HepG2 (cell line): Measurements from ENCODE around the gene ZP2. TPM values are rescaled to one million over a fixed set of nuclear protein-coding genes. Genes with fewer than 3 reads are reported as not detected.

Experiments
- CHD4 ChIP-seq: fragments of 200-600 bp; sonication (generic); IDR thresholded peaks from 2 replicates; pipeline ENCODE4 v1.7.0; 2017; ENCODE audit warnings: mild to moderate bottlenecking, low read length, borderline replicate concordance
- ERF ChIP-seq: IDR thresholded peaks from 2 replicates; pipeline ENCODE4 v1.6.1; 2018; ENCODE audit warnings: missing biosample characterization, missing genetic modification reagents
- FOXP4 ChIP-seq: sonication (generic); formaldehyde crosslinking; IDR thresholded peaks from 2 replicates; pipeline ENCODE4 v1.4.0; 2020; ENCODE audit warnings: missing genetic modification reagents
- HIVEP1 ChIP-seq: sonication (generic); formaldehyde crosslinking; IDR thresholded peaks from 2 replicates; pipeline ENCODE4 v1.4.0; 2020; ENCODE audit warnings: mild to moderate bottlenecking, missing genetic modification reagents
- HNF1A ChIP-seq, 2 experiments: sonication (generic) in 1 of 2; formaldehyde crosslinking in 1 of 2; IDR thresholded peaks; 2 replicates each; pipeline versions ENCODE4 v1.4.0 to v1.6.1; 2016 to 2020; ENCODE audit warnings: borderline replicate concordance in 1 of 2, low read depth in 1 of 2, mild to moderate bottlenecking in 1 of 2, missing genetic modification reagents in 1 of 2
- IRF1 ChIP-seq: sonication (generic); formaldehyde crosslinking; IDR thresholded peaks from 2 replicates; pipeline ENCODE4 v1.4.0; 2020; ENCODE audit warnings: low read depth, mild to moderate bottlenecking, missing genetic modification reagents
- NCOR1 ChIP-seq: fragments of 200-600 bp; sonication (generic); IDR thresholded peaks from 2 replicates; pipeline ENCODE4 v1.7.0; 2017; ENCODE audit warnings: antibody characterized with exemption, low read length, borderline replicate concordance
- SMARCE1 ChIP-seq: fragments of 450-650 bp; IDR thresholded peaks from 2 replicates; pipeline ENCODE4 v1.6.1; 2017; ENCODE audit warnings: borderline replicate concordance
- TRIM22 ChIP-seq: fragments of 450-650 bp; IDR thresholded peaks from 2 replicates; pipeline ENCODE4 v1.6.1; 2017
- XBP1 ChIP-seq: sonication (generic); formaldehyde crosslinking; IDR thresholded peaks from 2 replicates; pipeline ENCODE4 v1.5.0; 2020; ENCODE audit warnings: missing genetic modification reagents
- ZHX1 ChIP-seq: sonication (generic); formaldehyde crosslinking; IDR thresholded peaks from 2 replicates; pipeline ENCODE4 v1.8.1; 2022; ENCODE audit warnings: low read depth, mild to moderate bottlenecking, missing genetic modification reagents
- ZNF614 ChIP-seq: IDR thresholded peaks from 2 replicates; pipeline ENCODE4 v1.6.1; 2018; ENCODE audit warnings: missing biosample characterization, missing genetic modification reagents, inconsistent platforms, borderline replicate concordance
- ZNF776 ChIP-seq: sonication (generic); formaldehyde crosslinking; IDR thresholded peaks from 2 replicates; pipeline ENCODE4 v1.4.0; 2020; ENCODE audit warnings: mild to moderate bottlenecking, missing genetic modification reagents
- ZNF800 ChIP-seq: sonication (generic); formaldehyde crosslinking; IDR thresholded peaks from 2 replicates; pipeline ENCODE4 v1.4.0; 2020; ENCODE audit warnings: missing genetic modification reagents
- polyA plus RNA-seq, 8 experiments: library from polyadenylated mRNA; depleted of rRNA in 3 of 8; stranded (reverse) in 7 of 8; unstranded in 1 of 8; fragments of >200 nt; fragmentation: Illumina TruSeq in 4 of 8; extraction: Trizol in 4 of 8; gene quantifications; 2 replicates each; pipeline versions ENCODE4 v1.2.1 to v1.2.3, GENCODE V29; 2011 to 2016; ENCODE audit warnings: low read depth in 4 of 8, missing spikeins in 1 of 8, mixed read lengths in 1 of 8; ENCODE audit not compliant: insufficient read depth in 1 of 8
- total RNA-seq, 5 experiments: library from RNA; depleted of rRNA; stranded (reverse); fragments of >200 nt; fragmentation: Illumina TruSeq; extraction: Trizol; gene quantifications; 2 replicates each; pipeline ENCODE4 v1.2.3, GENCODE V29; 2016; ENCODE audit warnings: low read depth in 1 of 5

The ZP2 gene
- total and polyA plus RNA-seq, 2 of the 13 experiments (the other 11 are each of a cell fraction or from before 2014, with no cell fraction given): not detected

- TF ChIP-seq XBP1 (CRISPR knock-in tag): no peak
- TF ChIP-seq ZHX1 (CRISPR knock-in tag): no peak
- TF ChIP-seq ZNF614 (CRISPR knock-in tag): peak; percentile 72; the same call in 1 of the 2 replicates
- TF ChIP-seq IRF1 (CRISPR knock-in tag): no peak
- peak; percentile 53 for TF ChIP-seq ERF (CRISPR knock-in tag)
- no peak for TF ChIP-seq NCOR1
- TF ChIP-seq HNF1A (IDR thresholded peaks at IDR 0.05; ENCODE audit: low read depth): no peak
- TF ChIP-seq HNF1A (CRISPR knock-in tag; IDR thresholded peaks at IDR 0.05; ENCODE audit: borderline replicate concordance): no peak
- TF ChIP-seq ZNF776: peak; percentile 89; the same call in 1 of the 2 replicates
- TF ChIP-seq HIVEP1 (CRISPR knock-in tag): no peak
- TF ChIP-seq TRIM22: no peak
- peak; percentile 94 for TF ChIP-seq ZNF800
- no peak for TF ChIP-seq SMARCE1
- TF ChIP-seq CHD4: no peak
- TF ChIP-seq FOXP4: 0 out of 2 replicates have a peak, but pooled peaks have one; percentile 13
Measured at GRCh38 chr16:21158208-21159110, 52.9 kb downstream of the ZP2 start, which contains the start of gene LDAF1 (continued).
